NCI-H446 treated with DMSO at 0.1 percent for 48 hours (cell line): ENCODE measurements around the gene CHSY1.

ENCODE experiments used
- DNase-seq: peaks from one replicate; lab custom pipeline; 2025; lab: John Stamatoyannopoulos, UW

The CHSY1 gene

GRCh38 chr15:101188637-101189408, 63.0 kb downstream of the CHSY1 start:
- no peak for DNase-seq

- DNase-seq, result no peak
Measured at GRCh38 chr15:101187820-101188636, 63.8 kb downstream of the CHSY1 start.

GRCh38 chr15:101185770-101186169, 66.1 kb downstream of the CHSY1 start:
- DNase-seq, result no peak

- no peak for DNase-seq
Measured at GRCh38 chr15:101185336-101185735, 66.5 kb downstream of the CHSY1 start.

GRCh38 chr15:101184830-101185229, 67.0 kb downstream of the CHSY1 start:
- DNase-seq, result no peak

- DNase-seq, result no peak
Measured at GRCh38 chr15:101183931-101184305, 67.9 kb downstream of the CHSY1 start.

- no peak for DNase-seq
Measured at GRCh38 chr15:101183226-101183930, 68.5 kb downstream of the CHSY1 start.

- no peak for DNase-seq
Measured at GRCh38 chr15:101182215-101182614, 69.6 kb downstream of the CHSY1 start.

- no peak for DNase-seq
Measured at GRCh38 chr15:101181349-101181748, 70.5 kb downstream of the CHSY1 start.

- no peak for DNase-seq
Measured at GRCh38 chr15:101180620-101181307, 71.1 kb downstream of the CHSY1 start.

GRCh38 chr15:101179341-101180153, 72.3 kb downstream of the CHSY1 start:
- DNase-seq, result no peak

- no peak for DNase-seq
Measured at GRCh38 chr15:101178931-101179330, 72.9 kb downstream of the CHSY1 start.

GRCh38 chr15:101178479-101178878, 73.4 kb downstream of the CHSY1 start:
- no peak for DNase-seq

- no peak for DNase-seq
Measured at GRCh38 chr15:101177866-101178265, 74.0 kb downstream of the CHSY1 start.

- no peak for DNase-seq
Measured at GRCh38 chr15:101176625-101177024, 75.2 kb downstream of the CHSY1 start.

GRCh38 chr15:101175401-101175800, 76.4 kb downstream of the CHSY1 start:
- DNase-seq, result no peak

- DNase-seq, result no peak
Measured at GRCh38 chr15:101174152-101174920, 77.5 kb downstream of the CHSY1 start.

GRCh38 chr15:101173233-101174119, 78.4 kb downstream of the CHSY1 start:
- DNase-seq, result no peak

- no peak for DNase-seq
Measured at GRCh38 chr15:101172501-101173071, 79.3 kb downstream of the CHSY1 start.
